Measurements from ENCODE around the gene THBS4. TPM values are rescaled to one million over a fixed set of nuclear protein-coding genes. Genes with fewer than 3 reads are reported as not detected.

The THBS4 gene
- total RNA-seq, 2 donors from 2014 or later, result 13.6 to 50.5 TPM

GRCh38 chr5:80114860-80115259, 79.7 kb downstream of the THBS4 start:
- WGBS, 2 experiments (ENCODE audit: insufficient coverage in 1 of 2, insufficient read length in 1 of 2), result 96% methylated on average over 3 of the region's 3 CpGs; no CpG with 5 or more reads in 1 of the 2 experiments
- no peaks in the 10 kb centered on the region for H3K27me3 Mint-ChIP-seq (ENCODE audit: insufficient read depth)

GRCh38 chr5:80116000-80116399, 80.9 kb downstream of the THBS4 start:
- H3K27ac Mint-ChIP-seq, result peak overlapping the region; percentile 76
- peaks cover 28% of the 10 kb centered on the region for H3K4me1 Mint-ChIP-seq
- DNase-seq, result no peak
- Histone ChIP-seq H3K9me3 (ENCODE audit: control insufficient read depth, low read length) (peaks cover 35% of the 10 kb centered on the region), H3K4me3 (ENCODE audit: low read length) (no peak overlapping the region), H3K4me1 (ENCODE audit: control insufficient read depth, insufficient read depth, low read length) (peaks cover 5% of the 10 kb centered on the region), H3K27ac (ENCODE audit: low read depth, low read length) (no peak overlapping the region), H3K9ac (ENCODE audit: extremely low read depth, low read length, poor library complexity, severe bottlenecking) (no peak overlapping the region), H3K27me3 (ENCODE audit: control insufficient read depth, insufficient read depth, low read length, poor library complexity, severe bottlenecking) (no peaks in the 10 kb centered on the region), H3K36me3 (ENCODE audit: control insufficient read depth, insufficient read depth, low read length) (no peaks in the 10 kb centered on the region)
- TF ChIP-seq, protein P1, sequence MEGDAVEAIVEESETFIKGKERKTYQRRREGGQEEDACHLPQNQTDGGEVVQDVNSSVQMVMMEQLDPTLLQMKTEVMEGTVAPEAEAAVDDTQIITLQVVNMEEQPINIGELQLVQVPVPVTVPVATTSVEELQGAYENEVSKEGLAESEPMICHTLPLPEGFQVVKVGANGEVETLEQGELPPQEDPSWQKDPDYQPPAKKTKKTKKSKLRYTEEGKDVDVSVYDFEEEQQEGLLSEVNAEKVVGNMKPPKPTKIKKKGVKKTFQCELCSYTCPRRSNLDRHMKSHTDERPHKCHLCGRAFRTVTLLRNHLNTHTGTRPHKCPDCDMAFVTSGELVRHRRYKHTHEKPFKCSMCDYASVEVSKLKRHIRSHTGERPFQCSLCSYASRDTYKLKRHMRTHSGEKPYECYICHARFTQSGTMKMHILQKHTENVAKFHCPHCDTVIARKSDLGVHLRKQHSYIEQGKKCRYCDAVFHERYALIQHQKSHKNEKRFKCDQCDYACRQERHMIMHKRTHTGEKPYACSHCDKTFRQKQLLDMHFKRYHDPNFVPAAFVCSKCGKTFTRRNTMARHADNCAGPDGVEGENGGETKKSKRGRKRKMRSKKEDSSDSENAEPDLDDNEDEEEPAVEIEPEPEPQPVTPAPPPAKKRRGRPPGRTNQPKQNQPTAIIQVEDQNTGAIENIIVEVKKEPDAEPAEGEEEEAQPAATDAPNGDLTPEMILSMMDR (conservative IDR thresholded peaks at IDR 0.05), result no peak
- peaks cover 21% of the 10 kb centered on the region for H3K36me3 Mint-ChIP-seq (ENCODE audit: low read depth)
- no peaks in the 10 kb centered on the region for H3K27me3 Mint-ChIP-seq (ENCODE audit: insufficient read depth)
- peaks cover 31% of the 10 kb centered on the region for H3K9me3 Mint-ChIP-seq
- H3K4me3 Mint-ChIP-seq, result no peak overlapping the region
- 88 to 94% methylated on average over 4 of the region's 4 CpGs for WGBS, 2 experiments (ENCODE audit: insufficient coverage in 1 of 2, insufficient read length in 1 of 2)

More at GRCh38 chr5:80114860-80115259, 79.7 kb downstream of the THBS4 start:
- H3K9ac ChIP-seq (ENCODE audit: extremely low read depth, low read length, poor library complexity, severe bottlenecking), result no peak overlapping the region
- H3K36me3 ChIP-seq (ENCODE audit: control insufficient read depth, insufficient read depth, low read length), result no peaks in the 10 kb centered on the region
- Mint-ChIP-seq H3K36me3 (ENCODE audit: low read depth) (peaks cover 21% of the 10 kb centered on the region), H3K27ac (no peak overlapping the region), H3K4me3 (no peak overlapping the region), H3K9me3 (peaks cover 30% of the 10 kb centered on the region), H3K4me1 (peaks cover 40% of the 10 kb centered on the region)
- H3K9me3 ChIP-seq (ENCODE audit: control insufficient read depth, low read length), result peaks cover 35% of the 10 kb centered on the region
- peak overlapping the region; percentile 55 for H3K4me3 ChIP-seq (ENCODE audit: low read length)
- no peaks in the 10 kb centered on the region for H3K27me3 ChIP-seq (ENCODE audit: control insufficient read depth, insufficient read depth, low read length, poor library complexity, severe bottlenecking)
- TF ChIP-seq, protein P1 (conservative IDR thresholded peaks at IDR 0.05), result no peak
- peaks cover 15% of the 10 kb centered on the region for H3K4me1 ChIP-seq (ENCODE audit: control insufficient read depth, insufficient read depth, low read length)
- H3K27ac ChIP-seq (ENCODE audit: low read depth, low read length), result no peak overlapping the region
- no peak for DNase-seq

GRCh38 chr5:80116465-80116864, 81.3 kb downstream of the THBS4 start:
- H3K36me3 Mint-ChIP-seq (ENCODE audit: low read depth), result peaks cover 21% of the 10 kb centered on the region
- WGBS, 2 experiments (ENCODE audit: insufficient coverage in 1 of 2, insufficient read length in 1 of 2), result 72 to 87% methylated on average over 3 to 4 of the region's 4 CpGs
- H3K27me3 Mint-ChIP-seq (ENCODE audit: insufficient read depth), result no peaks in the 10 kb centered on the region
- peaks cover 35% of the 10 kb centered on the region for H3K9me3 ChIP-seq (ENCODE audit: control insufficient read depth, low read length)
- no peak overlapping the region for H3K27ac ChIP-seq (ENCODE audit: low read depth, low read length)
- H3K27me3 ChIP-seq (ENCODE audit: control insufficient read depth, insufficient read depth, low read length, poor library complexity, severe bottlenecking), result no peaks in the 10 kb centered on the region
- H3K36me3 ChIP-seq (ENCODE audit: control insufficient read depth, insufficient read depth, low read length), result no peaks in the 10 kb centered on the region
- peaks cover 24% of the 10 kb centered on the region for H3K4me1 Mint-ChIP-seq
- peaks cover 33% of the 10 kb centered on the region for H3K9me3 Mint-ChIP-seq
- H3K4me1 ChIP-seq (ENCODE audit: control insufficient read depth, insufficient read depth, low read length), result peaks cover 5% of the 10 kb centered on the region
- H3K4me3 Mint-ChIP-seq, result no peak overlapping the region
- H3K27ac Mint-ChIP-seq, result peak overlapping the region; percentile 76
- TF ChIP-seq, protein P1 (conservative IDR thresholded peaks at IDR 0.05), result no peak
- no peak overlapping the region for H3K9ac ChIP-seq (ENCODE audit: extremely low read depth, low read length, poor library complexity, severe bottlenecking)
- no peak overlapping the region for H3K4me3 ChIP-seq (ENCODE audit: low read length)
- no peak for DNase-seq

Measured in endodermal cell (in vitro differentiated cells).